NCI-H1436 treated with DMSO at 0.1 percent for 48 hours (cell line): Measurements from ENCODE around the gene CSNK1E.
A peak's percentile ranks its signal among the peaks of the same experiment; 100 is the strongest.

Source experiments
- DNase-seq: peaks from one replicate; lab custom pipeline; 2025; lab: John Stamatoyannopoulos, UW

The CSNK1E gene

DNA sequence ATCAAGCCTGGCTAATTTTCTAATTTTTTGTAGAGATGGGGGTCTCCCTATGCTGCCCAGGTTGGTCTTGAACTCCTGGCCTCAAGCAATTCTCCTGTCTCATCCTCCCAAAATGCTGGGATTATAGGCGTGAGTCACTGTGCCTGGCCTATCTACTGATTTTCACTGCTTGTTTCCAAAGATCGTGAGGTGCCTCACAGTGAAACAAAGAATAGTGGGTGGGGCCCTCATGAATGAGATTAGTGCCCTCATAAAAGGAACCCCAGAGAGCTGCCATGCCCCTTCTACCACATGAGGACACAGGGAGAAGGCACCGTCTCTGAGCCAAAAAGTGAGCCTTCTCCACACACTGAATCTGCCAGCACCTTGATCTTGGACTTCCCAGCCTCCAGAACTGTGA is 67.9 kb downstream of the CSNK1E start:
- no peak for DNase-seq

DNA sequence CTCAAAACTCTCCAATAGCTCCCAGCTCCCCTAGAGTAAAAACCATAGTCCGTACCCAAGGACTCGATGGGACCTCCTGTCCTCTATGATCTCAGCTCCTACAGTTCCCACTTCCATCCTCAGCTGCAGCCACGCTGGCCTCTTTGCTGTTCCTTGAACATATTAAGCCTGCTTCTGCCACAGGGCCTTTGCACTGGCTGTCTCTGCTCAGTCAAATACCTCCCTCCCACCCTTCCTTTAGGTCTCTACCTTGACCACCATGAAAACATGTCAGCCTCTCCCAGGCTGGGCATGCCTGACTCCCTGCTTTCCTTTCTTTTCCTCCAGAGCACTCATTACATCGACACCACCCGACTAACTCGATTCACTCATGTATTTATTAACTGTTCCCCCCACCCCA is 69.0 kb downstream of the CSNK1E start:
- no peak for DNase-seq

DNA sequence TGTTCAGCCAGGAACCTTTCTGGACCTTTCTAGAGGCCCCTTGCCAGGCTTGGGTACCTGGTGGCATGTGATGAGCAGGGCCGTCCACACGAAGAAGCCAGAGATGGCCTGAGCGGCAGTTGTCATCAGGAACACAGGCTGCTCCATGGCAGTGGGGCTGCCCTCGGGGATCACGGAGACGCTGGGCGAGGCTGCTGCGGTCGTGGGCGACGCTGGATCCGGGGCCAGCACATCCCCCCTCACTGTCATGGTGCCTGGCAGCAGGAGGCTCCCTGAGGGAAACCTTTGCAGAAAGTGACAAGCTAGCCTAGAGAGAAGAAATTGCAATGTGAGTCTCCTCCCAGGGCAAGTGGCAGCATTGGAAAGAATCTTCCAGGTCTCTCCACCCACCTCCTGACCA is 69.5 kb downstream of the CSNK1E start:
- DNase-seq: no peak

DNA sequence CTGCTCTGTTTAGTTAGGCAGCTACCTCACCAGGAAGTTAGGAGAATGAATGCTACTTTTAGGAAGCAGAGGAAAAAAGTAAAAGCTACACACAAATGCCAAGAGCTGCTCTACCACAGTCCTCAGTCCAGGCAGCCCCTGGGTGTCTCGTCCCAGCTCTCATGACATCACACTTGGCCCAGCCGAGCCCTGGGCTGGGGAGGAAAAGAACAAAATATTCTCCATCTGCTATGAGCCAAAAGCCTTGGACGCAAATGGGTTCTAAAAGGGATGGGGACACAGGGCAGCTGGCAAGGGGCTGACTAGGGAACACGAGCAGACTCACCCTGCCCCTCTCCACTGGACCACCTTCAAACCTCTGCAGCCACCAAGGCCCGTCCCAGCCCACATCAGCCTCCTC is 70.5 kb downstream of the CSNK1E start:
- no peak for DNase-seq

DNA sequence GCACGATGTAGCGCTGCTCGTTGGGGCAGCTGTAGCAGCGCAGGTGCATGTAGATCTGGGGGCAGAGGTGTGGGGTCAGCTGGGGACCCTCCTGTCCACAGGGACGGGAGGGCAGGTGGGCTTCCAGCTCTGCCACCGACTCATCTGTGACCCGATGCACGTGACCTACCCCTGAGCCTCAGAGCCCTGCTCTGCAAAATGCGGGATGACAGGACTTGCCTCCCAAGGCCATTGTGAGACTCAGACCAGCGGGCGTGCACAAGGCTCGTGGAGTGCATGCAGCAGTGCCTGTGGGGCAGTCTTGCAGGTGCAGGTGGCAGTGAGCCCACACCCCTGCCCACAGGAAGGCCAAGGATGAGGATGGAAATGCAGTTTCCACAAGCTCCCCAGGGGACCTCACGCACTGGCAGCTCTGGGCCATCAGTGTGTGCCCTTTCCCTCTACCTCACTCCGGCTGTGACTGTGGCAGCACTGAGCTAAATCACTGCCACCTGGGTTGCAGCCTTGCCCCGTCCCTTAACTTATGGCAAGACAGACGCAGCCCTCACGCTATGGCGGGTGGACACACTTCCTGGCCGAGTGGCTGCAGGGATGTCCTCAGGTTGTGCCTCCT is 71.1 kb downstream of the CSNK1E start:
- DNase-seq: no peak

DNA sequence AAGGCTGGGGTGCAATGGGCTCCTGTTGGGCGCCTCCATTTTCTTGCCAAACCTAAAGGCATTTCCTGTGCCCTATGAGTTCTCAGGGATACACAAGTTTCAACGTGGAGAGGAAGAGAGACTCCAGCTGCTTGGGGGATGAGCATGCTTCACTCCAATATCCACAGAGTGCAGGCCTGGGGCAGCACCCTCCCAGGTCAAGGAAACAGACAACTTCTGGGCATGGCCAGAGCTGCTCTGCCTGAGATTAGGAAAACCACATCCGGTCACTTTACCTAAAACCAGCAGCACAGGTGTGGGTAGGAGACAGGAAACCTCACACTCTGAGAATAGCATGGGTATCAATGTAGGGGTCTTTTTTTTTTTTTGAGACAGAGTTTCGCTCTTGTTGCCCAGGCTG is 73.1 kb downstream of the CSNK1E start:
- no peak for DNase-seq

DNA sequence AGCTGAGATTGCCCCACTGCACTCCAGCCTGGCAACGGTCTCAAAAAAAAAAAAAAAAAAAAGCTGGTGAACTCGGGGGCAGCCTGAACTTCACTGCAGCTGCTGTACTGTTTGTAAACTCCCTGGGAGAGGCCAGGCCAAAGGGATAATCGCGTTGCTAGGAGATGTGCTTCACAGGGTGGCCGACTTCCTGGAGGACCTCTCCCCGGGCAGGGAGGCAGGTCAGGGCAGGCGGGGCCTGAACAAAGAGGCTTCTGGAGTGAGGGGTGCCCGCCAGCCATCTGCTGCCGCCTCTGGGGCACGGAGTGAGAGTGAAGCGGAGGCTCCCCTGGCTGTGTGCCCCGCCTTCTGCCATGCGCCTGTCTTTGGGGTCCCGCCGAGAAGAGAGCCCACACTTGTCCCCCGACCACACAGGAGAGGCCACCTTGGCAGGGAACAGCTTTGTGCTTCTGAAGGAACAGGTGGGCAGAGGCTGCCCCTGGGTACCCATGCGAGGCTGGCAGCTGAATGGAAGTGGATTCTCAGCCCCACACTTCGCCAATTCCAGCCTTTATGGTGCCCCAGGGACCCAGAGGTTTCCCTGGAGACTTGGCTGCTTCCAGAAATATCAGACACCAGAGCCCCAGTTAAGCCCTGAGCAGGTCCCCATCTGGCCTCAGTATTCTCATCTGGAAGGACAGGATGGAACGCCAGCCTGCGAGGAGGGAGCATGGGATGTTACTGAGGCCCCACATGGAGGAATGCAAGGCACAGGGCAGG is 74.0 kb downstream of the CSNK1E start:
- peak; percentile 72 for DNase-seq

DNA sequence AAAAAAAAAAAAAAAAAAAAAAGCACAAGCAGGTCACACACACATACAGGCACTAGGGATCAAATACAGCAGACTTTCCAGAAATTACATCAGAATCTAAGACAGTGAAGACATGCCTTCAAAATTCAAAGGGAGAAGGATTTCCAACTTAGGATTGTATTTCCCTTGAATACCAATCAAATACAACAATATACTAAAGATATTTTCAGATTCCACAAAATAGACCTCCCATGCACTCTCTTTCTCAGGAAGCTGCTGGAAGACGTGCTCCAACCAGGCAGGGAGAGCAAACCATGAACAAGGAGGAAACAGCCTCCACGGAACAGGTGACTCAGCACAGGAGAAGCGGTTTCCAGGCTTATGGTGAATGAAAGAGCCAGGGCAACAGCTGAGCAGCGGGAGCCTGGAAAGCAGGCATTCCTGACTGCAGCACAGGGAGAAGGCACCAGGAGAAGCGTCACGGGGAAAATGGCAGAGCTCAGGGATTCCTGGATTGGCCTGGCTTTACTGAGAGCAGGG is 76.4 kb downstream of the CSNK1E start:
- no peak for DNase-seq
